Activated naive CD4-positive, alpha-beta T cell treated with Interleukin-2 at 50 U/mL for 16 hours (primary cell): ENCODE results near the gene OR1D5.
"Not testable (repeated sequence)": the region's sequence is repeated elsewhere in the genome, so short reads cannot be mapped to it uniquely, and the experiment has no call there.

Source experiments
- DNase-seq: peaks from one replicate; pipeline ENCODE4 v3.0.0-alpha.2; 2020

The OR1D5 gene

GRCh38 chr17:3063507-3063906, at the start of gene OR1D5:
Gene OR1D5, minus strand, starts transcription at chr17:3063607. Its CDS starts 0 bp downstream, at chr17:3063607.
- DNase-seq = not testable (repeated sequence)

- DNase-seq = no peak
These were observed 40.9 kb upstream of the OR1D5 start, which contains the start of gene OR1D2 for GRCh38 chr17:3104322-3104721. Gene OR1D2, minus strand, starts transcription at chr17:3104422. Its CDS starts 11,426 bp downstream, at chr17:3092996.

GRCh38 chr17:3073850-3074249, 10.4 kb upstream of the OR1D5 start:
- DNase-seq = not testable (repeated sequence)

GRCh38 chr17:3065192-3065591, 1.8 kb upstream of the OR1D5 start:
- DNase-seq = not testable (repeated sequence)

GRCh38 chr17:3062824-3063377, 506 bp downstream of the OR1D5 start:
- not testable (repeated sequence) for DNase-seq

GRCh38 chr17:3054868-3055267, 8.5 kb downstream of the OR1D5 start:
- not testable (repeated sequence) for DNase-seq

GRCh38 chr17:3049705-3050295, 13.6 kb downstream of the OR1D5 start:
- DNase-seq = no peak

GRCh38 chr17:3048727-3049471, 14.5 kb downstream of the OR1D5 start:
- peak; percentile 97 for DNase-seq

GRCh38 chr17:3046753-3047152, 16.7 kb downstream of the OR1D5 start:
- no peak for DNase-seq

GRCh38 chr17:3043737-3044365, 19.6 kb downstream of the OR1D5 start:
- DNase-seq = no peak

- DNase-seq = no peak
These were observed 22.5 kb downstream of the OR1D5 start for GRCh38 chr17:3040882-3041281.

GRCh38 chr17:3039736-3040135, 23.7 kb downstream of the OR1D5 start:
- no peak for DNase-seq

- no peak for DNase-seq
These were observed 24.5 kb downstream of the OR1D5 start for GRCh38 chr17:3038941-3039340.

- no peak for DNase-seq
These were observed 26.1 kb downstream of the OR1D5 start for GRCh38 chr17:3037259-3037658.

- DNase-seq = no peak
These were observed 26.6 kb downstream of the OR1D5 start for GRCh38 chr17:3036800-3037199.

- no peak for DNase-seq
These were observed 27.5 kb downstream of the OR1D5 start for GRCh38 chr17:3035968-3036280.

- DNase-seq = no peak
These were observed 28.0 kb downstream of the OR1D5 start for GRCh38 chr17:3035256-3035967.

- DNase-seq = no peak
These were observed 28.9 kb downstream of the OR1D5 start for GRCh38 chr17:3034578-3034920.

- no peak for DNase-seq
These were observed 29.4 kb downstream of the OR1D5 start for GRCh38 chr17:3033741-3034577.

GRCh38 chr17:3033248-3033640, 30.2 kb downstream of the OR1D5 start:
- DNase-seq = no peak

GRCh38 chr17:3032258-3033247, 30.9 kb downstream of the OR1D5 start:
- DNase-seq = no peak
